RWPE2 (cell line): ENCODE results near the gene MACROD2.
A peak's percentile ranks its signal among the peaks of the same experiment; 100 is the strongest.

Source experiments
- ATAC-seq: fragments of 200-7000 bp; cut with Tn5 transposase; 3 replicates; pipeline ENCODE4 v1.9.1; 2021; ENCODE audit warnings: low read depth
- DNase-seq: peaks from one replicate; pipeline ENCODE4 v3.0.0-alpha.2; 2020; ENCODE audit warnings: low spot score
- H3K27ac ChIP-seq: fragments of 450-650 bp; 2 replicates; pipeline ENCODE4 v1.5.1; 2017; ENCODE audit warnings: mild to moderate bottlenecking; ENCODE audit not compliant: poor library complexity, severe bottlenecking
- H3K27me3 ChIP-seq: fragments of 250-450 bp; sonication (Bioruptor Pico); 2 replicates; pipeline ENCODE4 v1.5.1; 2021; ENCODE audit warnings: mild to moderate bottlenecking, moderate library complexity; ENCODE audit not compliant: insufficient read depth, poor library complexity, severe bottlenecking
- H3K36me3 ChIP-seq: fragments of 250-450 bp; sonication (Bioruptor Pico); 2 replicates; pipeline ENCODE4 v1.5.1; 2020; ENCODE audit warnings: low read depth, mild to moderate bottlenecking, moderate library complexity
- H3K4me1 ChIP-seq: fragments of 250-450 bp; sonication (Bioruptor Pico); 2 replicates; pipeline ENCODE4 v1.5.1; 2021; ENCODE audit warnings: mild to moderate bottlenecking, moderate library complexity; ENCODE audit not compliant: insufficient read depth, poor library complexity, severe bottlenecking
- H3K4me3 ChIP-seq: fragments of 250-450 bp; sonication (Bioruptor Pico); 2 replicates; pipeline ENCODE4 v1.5.1; 2021; ENCODE audit warnings: mild to moderate bottlenecking, moderate library complexity; ENCODE audit not compliant: severe bottlenecking
- H3K9me3 ChIP-seq: fragments of 250-450 bp; sonication (Bioruptor Pico); 2 replicates; pipeline ENCODE4 v1.5.1; 2021; ENCODE audit warnings: mild to moderate bottlenecking, moderate library complexity; ENCODE audit not compliant: severe bottlenecking
- TF ChIP-seq, protein P1 (sequence below): fragments of 450-650 bp; IDR thresholded peaks from one replicate; pipeline ENCODE4 v1.5.1; 2017; ENCODE audit warnings: mild to moderate bottlenecking, moderate library complexity; ENCODE audit not compliant: poor library complexity, severe bottlenecking

The MACROD2 gene

DNA sequence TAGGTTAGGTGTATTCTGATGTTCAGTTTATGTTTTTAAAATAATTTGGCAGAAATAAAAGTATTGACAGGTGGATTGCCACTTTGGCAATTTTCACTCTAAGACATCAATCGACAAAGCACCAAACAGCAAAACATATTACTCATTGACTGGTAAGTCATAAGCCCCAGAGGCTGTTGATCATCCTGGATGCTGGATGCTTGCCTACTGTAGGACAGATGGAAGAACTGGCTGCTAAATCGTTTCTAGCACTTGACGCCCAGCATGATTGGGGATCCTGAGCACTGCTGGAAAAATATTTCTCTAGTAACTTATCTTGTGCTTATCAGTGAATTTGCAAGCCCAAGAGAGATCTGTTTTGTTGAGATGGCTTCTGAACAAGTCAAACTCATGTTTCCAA, 1343.9 kb downstream of the MACROD2 start:
- no peak for ATAC-seq
- Histone ChIP-seq H3K4me3 (no peak overlapping the region), H3K4me1 (no peaks in the 10 kb centered on the region), H3K36me3 (no peaks in the 10 kb centered on the region), H3K27ac (no peak overlapping the region), H3K9me3 (no peaks in the 10 kb centered on the region), H3K27me3 (no peaks in the 10 kb centered on the region)
- TF ChIP-seq, protein P1, sequence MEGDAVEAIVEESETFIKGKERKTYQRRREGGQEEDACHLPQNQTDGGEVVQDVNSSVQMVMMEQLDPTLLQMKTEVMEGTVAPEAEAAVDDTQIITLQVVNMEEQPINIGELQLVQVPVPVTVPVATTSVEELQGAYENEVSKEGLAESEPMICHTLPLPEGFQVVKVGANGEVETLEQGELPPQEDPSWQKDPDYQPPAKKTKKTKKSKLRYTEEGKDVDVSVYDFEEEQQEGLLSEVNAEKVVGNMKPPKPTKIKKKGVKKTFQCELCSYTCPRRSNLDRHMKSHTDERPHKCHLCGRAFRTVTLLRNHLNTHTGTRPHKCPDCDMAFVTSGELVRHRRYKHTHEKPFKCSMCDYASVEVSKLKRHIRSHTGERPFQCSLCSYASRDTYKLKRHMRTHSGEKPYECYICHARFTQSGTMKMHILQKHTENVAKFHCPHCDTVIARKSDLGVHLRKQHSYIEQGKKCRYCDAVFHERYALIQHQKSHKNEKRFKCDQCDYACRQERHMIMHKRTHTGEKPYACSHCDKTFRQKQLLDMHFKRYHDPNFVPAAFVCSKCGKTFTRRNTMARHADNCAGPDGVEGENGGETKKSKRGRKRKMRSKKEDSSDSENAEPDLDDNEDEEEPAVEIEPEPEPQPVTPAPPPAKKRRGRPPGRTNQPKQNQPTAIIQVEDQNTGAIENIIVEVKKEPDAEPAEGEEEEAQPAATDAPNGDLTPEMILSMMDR, result no peak
- no peak for DNase-seq

DNA sequence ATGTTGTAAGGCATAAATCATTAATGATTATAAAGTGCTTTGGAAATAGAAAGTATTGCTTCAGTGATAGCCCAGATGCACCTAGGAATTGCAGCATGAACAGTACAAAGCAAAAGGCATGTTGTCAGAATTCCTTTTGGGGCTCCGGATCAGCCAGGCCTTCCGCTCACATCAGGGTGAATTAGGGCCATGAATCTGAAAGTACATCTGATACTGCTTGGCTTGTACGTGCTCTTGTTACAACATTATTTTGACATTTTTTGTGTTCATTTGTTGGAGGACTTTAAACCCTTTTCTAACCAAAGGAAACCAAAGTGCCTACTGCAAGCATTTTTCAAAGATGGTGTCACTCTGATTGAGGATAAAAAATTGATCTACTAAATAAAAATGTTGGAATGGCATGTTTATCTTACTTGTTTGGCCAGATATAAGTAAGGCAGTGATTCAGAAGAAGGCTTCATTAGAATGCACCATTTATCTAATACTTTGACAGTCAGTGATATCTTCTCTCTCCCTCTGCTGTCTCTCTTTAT, 1347.7 kb downstream of the MACROD2 start:
- Histone ChIP-seq H3K27ac (no peak overlapping the region), H3K4me1 (no peaks in the 10 kb centered on the region), H3K36me3 (no peaks in the 10 kb centered on the region), H3K27me3 (no peaks in the 10 kb centered on the region), H3K4me3 (no peak overlapping the region), H3K9me3 (no peaks in the 10 kb centered on the region)
- ATAC-seq (no peak), DNase-seq (no peak)
- TF ChIP-seq, protein P1, result no peak

DNA sequence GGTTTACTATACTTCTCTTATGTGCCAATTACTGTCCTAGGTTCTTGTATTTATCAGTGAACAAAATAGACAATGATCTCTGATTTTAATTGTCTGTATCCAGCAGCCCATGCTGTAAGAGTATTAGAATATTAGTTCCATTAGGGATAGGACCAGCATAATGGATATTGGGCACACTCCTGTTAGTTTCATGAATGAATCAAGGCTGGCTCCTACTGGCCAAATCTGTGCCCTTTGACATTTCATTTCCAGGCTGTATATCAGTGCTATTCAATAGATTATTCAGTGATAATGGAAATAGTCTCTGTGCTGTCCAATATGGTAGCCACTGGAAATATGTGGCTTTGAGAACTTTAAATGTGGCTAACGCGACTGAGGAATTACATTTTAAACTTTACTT, 1350.0 kb downstream of the MACROD2 start:
- H3K4me3 ChIP-seq, result no peak overlapping the region
- H3K27ac ChIP-seq, result no peak overlapping the region
- DNase-seq, result no peak
- no peaks in the 10 kb centered on the region for H3K4me1 ChIP-seq
- no peak for ATAC-seq
- no peaks in the 10 kb centered on the region for H3K27me3 ChIP-seq
- no peaks in the 10 kb centered on the region for H3K36me3 ChIP-seq
- TF ChIP-seq, protein P1, result no peak
- no peaks in the 10 kb centered on the region for H3K9me3 ChIP-seq

DNA sequence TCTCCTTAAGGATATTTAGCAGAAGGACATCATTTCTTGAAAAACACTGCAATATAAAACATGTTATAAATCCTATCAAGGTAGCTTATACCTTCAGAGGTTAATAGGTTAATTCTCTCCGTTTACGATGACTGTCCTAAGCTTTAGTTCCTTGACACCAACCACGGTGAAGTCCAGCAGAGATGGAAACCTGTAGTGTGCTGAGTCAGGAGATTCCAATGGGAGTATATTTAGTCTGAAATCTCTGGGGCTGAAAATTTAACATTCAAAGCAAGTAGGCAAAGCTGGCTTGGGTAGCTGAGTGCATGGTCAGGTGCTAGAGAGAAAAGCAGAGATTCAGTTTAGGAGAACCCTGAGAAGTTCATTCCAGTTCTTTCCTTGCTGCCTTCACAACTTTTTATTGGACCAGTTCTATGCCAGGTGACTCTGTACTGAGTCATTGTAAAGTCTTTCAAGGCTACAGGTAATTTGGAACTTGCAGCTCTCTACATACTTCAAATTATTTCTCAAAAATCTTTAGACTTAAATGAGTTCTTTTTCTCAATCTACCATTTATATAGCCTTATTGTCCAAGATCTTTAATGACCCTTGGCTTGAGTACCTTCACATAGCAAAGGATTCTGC, 1351.5 kb downstream of the MACROD2 start:
- Histone ChIP-seq H3K4me3 (no peak overlapping the region), H3K4me1 (no peaks in the 10 kb centered on the region), H3K36me3 (no peaks in the 10 kb centered on the region), H3K27ac (no peak overlapping the region), H3K9me3 (no peaks in the 10 kb centered on the region), H3K27me3 (no peaks in the 10 kb centered on the region)
- peak; percentile 54; the same call in 1 of the 3 replicates for ATAC-seq
- no peak for DNase-seq
- TF ChIP-seq, protein P1, result no peak

DNA sequence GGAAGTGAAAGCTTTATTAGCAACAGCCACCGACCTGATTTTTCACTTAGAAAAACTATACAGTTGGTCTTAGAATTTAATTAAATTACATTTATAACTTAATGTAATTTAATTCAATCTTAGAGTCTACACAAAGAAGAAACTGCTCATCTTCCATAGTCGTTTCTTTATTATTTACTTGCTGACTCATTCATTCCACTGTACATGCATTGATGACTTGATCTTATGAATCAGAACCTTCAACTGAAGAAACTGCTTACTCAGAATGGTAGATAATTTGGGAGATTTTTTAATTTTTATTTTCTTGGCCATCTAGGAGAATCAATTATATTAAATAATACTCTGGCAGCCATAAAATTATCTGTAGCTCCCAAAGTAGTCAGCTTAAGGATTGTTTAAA, 1363.7 kb downstream of the MACROD2 start:
- H3K27ac ChIP-seq, result no peak overlapping the region
- H3K9me3 ChIP-seq, result no peaks in the 10 kb centered on the region
- DNase-seq, result no peak
- no peak overlapping the region for H3K4me3 ChIP-seq
- no peaks in the 10 kb centered on the region for H3K27me3 ChIP-seq
- no peaks in the 10 kb centered on the region for H3K36me3 ChIP-seq
- peaks cover 9% of the 10 kb centered on the region for H3K4me1 ChIP-seq
- ATAC-seq, result peak; percentile 85
- TF ChIP-seq, protein P1, result no peak
